A673 (cell line): ENCODE measurements around the gene SHISAL1. TPM values are rescaled to one million over a fixed set of nuclear protein-coding genes. Genes with fewer than 3 reads are reported as not detected.

Source experiments
- BruUV-seq: library from RNA; stranded (reverse); fragments of 400-500 nt; replicated peaks from 2 replicates; lab custom pipeline; 2021; lab: Mats Ljungman, UMichigan
- CTCF ChIA-PET: fragments of 300-600 bp; sonication (Branson Sonifier 250); formaldehyde crosslinking; loops from one replicate; lab custom pipeline; 2022; ENCODE audit warnings: antibody characterized with exemption; lab: Charles Lee
- POLR2A ChIA-PET: fragments of 300-600 bp; sonication (Branson Sonifier 250); formaldehyde crosslinking; loops from one replicate; lab custom pipeline; 2022; ENCODE audit warnings: antibody characterized with exemption; ENCODE audit not compliant: low non-redundant PET; lab: Charles Lee
- DNase-seq: peaks from one replicate; pipeline ENCODE4 v3.0.0-alpha.2; 2015; ENCODE audit warnings: low spot score
- H3K27ac ChIP-seq: fragments of 200-600 bp; sonication (generic); 2 replicates; pipeline ENCODE4 v1.5.1; 2016; ENCODE audit warnings: mixed run types, low read depth, mild to moderate bottlenecking, mixed read lengths, antibody characterized with exemption, low read length; ENCODE audit not compliant: poor library complexity, severe bottlenecking
- H3K27me3 ChIP-seq: fragments of 200-600 bp; sonication (generic); replicated peaks from 2 replicates; pipeline ENCODE4 v1.6.1; 2017; ENCODE audit warnings: mixed run types, low read depth, mild to moderate bottlenecking, mixed read lengths, antibody characterized with exemption, low read length; ENCODE audit not compliant: insufficient read depth, poor library complexity
- H3K36me3 ChIP-seq: fragments of 200-600 bp; sonication (generic); 2 replicates; pipeline ENCODE4 v1.6.1; 2016; ENCODE audit warnings: mixed run types, mild to moderate bottlenecking, mixed read lengths, antibody characterized with exemption, low read length; ENCODE audit not compliant: insufficient read depth, poor library complexity, severe bottlenecking
- H3K4me1 ChIP-seq: fragments of 200-600 bp; sonication (generic); 2 replicates; pipeline ENCODE4 v1.6.1; 2017; ENCODE audit warnings: mixed run types, mild to moderate bottlenecking, mixed read lengths, antibody characterized with exemption, low read length; ENCODE audit not compliant: insufficient read depth, poor library complexity, severe bottlenecking
- H3K4me3 ChIP-seq: fragments of 200-600 bp; sonication (generic); 2 replicates; pipeline ENCODE4 v1.5.1; 2016; ENCODE audit warnings: low read depth, mixed run types, mild to moderate bottlenecking, mixed read lengths, low read length; ENCODE audit not compliant: poor library complexity, severe bottlenecking
- H3K9me3 ChIP-seq: fragments of 200-600 bp; sonication (generic); 2 replicates; pipeline ENCODE4 v1.6.1; 2016; ENCODE audit warnings: mixed run types, low read depth, mild to moderate bottlenecking, mixed read lengths, antibody characterized with exemption, low read length; ENCODE audit not compliant: poor library complexity, severe bottlenecking
- CTCF ChIP-seq: fragments of 300-800, 200-600 bp; sonication (generic); conservative IDR thresholded peaks from 2 replicates; pipeline ENCODE4 v1.5.1; 2017; ENCODE audit warnings: low read depth, mild to moderate bottlenecking, antibody characterized with exemption, low read length, moderate library complexity, mixed read lengths
- EZH2 ChIP-seq: fragments of 200-600 bp; sonication (generic); IDR thresholded peaks from 2 replicates; pipeline ENCODE4 v1.6.1; 2017; ENCODE audit warnings: borderline replicate concordance, low read depth, mild to moderate bottlenecking, mixed read lengths, antibody characterized with exemption, low read length; ENCODE audit not compliant: poor library complexity, severe bottlenecking
- intact Hi-C: fragments of 100-400 bp; cut with micrococcal nuclease; formaldehyde crosslinking; loops from one replicate; pipeline ENCODE4 v1.10.0; 2022; ENCODE audit not compliant: unreplicated experiment
- total RNA-seq: library from RNA; stranded (reverse); gene quantifications from 2 replicates; pipeline ENCODE4 v1.2.3, GENCODE V29; 2021

SHISAL1 gene
- total RNA-seq, 1 experiment from 2014 or later: 1.8 TPM

GRCh38 chr22:44248926-44249325 lies 63.8 kb downstream of the SHISAL1 start:
- intact Hi-C loops: no loop called here
- TF ChIP-seq EZH2 (no peak), CTCF (no peak)

GRCh38 chr22:44247923-44248892 lies 64.5 kb downstream of the SHISAL1 start:
- no peak overlapping the region for H3K4me3 ChIP-seq
- POLR2A ChIA-PET: no interaction called here
- intact Hi-C loops: no loop called here
- no peaks in the 10 kb centered on the region for H3K36me3 ChIP-seq
- no peaks in the 10 kb centered on the region for H3K4me1 ChIP-seq
- TF ChIP-seq CTCF (no peak), EZH2 (no peak)
- BruUV-seq: no TSS peak
- CTCF ChIA-PET: no interaction called here
- H3K27ac ChIP-seq: no peak overlapping the region
- H3K27me3 ChIP-seq: no peaks in the 10 kb centered on the region
- peaks cover 7% of the 10 kb centered on the region for H3K9me3 ChIP-seq
- DNase-seq: no peak

More at GRCh38 chr22:44248926-44249325, 63.8 kb downstream of the SHISAL1 start:
- ChIA-PET CTCF (no interaction called here), POLR2A (no interaction called here)
- Histone ChIP-seq H3K9me3 (peaks cover 7% of the 10 kb centered on the region), H3K27me3 (no peaks in the 10 kb centered on the region), H3K4me3 (no peak overlapping the region), H3K27ac (no peak overlapping the region), H3K36me3 (no peaks in the 10 kb centered on the region), H3K4me1 (no peaks in the 10 kb centered on the region)
- BruUV-seq: no TSS peak
- DNase-seq: no peak

GRCh38 chr22:44247346-44247745 lies 65.4 kb downstream of the SHISAL1 start:
- Histone ChIP-seq H3K27ac (no peak overlapping the region), H3K4me1 (no peaks in the 10 kb centered on the region), H3K9me3 (peaks cover 7% of the 10 kb centered on the region), H3K36me3 (no peaks in the 10 kb centered on the region), H3K27me3 (no peaks in the 10 kb centered on the region), H3K4me3 (no peak overlapping the region)
- POLR2A ChIA-PET: no interaction called here
- no peak for DNase-seq
- intact Hi-C loops: no loop called here
- no peak for TF ChIP-seq CTCF
- TF ChIP-seq EZH2: no peak
- BruUV-seq: no TSS peak
- CTCF ChIA-PET: no interaction called here
